Stimulated activated CD4-positive, alpha-beta T cell treated with anti-CD3 and anti-CD28 coated beads, Interleukin-12 subunit alpha, Interleukin-12 subunit beta, amount 100 ng/mL, for 4 hours (primary cell): ENCODE data around the gene CLDN7.
"Not testable (repeated sequence)": the region's sequence is repeated elsewhere in the genome, so short reads cannot be mapped to it uniquely, and the experiment has no call there.

Experiments used
- DNase-seq: peaks from one replicate; pipeline ENCODE4 v3.0.0-alpha.2; 2020

Gene CLDN7

GRCh38 chr17:7252176-7253043, 9.9 kb downstream of the CLDN7 start, which contains the start of gene ELP5:
TSS of gene ELP5 (plus strand) at chr17:7252215. CDS start at chr17:7252551, 336 bp downstream.
- DNase-seq: peak; percentile 80

DNA sequence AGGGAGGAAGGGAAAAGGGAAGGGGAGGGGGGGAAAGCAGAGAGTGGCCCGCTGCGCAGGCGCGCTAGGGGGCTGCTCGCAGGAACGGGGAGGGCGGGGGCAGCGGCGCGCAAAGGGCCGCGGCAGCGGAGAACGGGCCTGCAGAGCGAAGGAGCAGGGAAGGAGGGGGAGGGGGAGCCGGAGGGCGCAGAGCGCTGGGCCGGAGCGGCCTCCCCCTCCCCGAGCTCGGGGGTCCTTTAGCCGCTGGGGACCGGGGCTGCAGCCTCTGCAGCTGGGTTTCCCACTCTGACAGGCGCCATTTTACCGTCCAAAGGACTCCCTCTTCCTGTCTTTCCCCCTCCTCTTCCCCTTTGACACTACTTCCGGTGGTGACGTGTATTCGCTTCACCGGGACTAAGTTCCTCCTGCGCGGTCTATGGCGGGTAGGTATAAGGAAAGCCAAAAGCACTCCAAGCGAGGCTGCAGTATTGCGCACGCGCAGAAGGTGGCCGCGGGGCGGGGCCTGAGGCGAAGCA, 10.6 kb downstream of the CLDN7 start, which contains the start of gene CTDNEP1:
Gene CTDNEP1 (minus strand): TSS at position 74 of the 515 bp plus-strand sequence. CDS start 438 bp downstream, outside the sequence.
- peak; percentile 99 for DNase-seq

DNA sequence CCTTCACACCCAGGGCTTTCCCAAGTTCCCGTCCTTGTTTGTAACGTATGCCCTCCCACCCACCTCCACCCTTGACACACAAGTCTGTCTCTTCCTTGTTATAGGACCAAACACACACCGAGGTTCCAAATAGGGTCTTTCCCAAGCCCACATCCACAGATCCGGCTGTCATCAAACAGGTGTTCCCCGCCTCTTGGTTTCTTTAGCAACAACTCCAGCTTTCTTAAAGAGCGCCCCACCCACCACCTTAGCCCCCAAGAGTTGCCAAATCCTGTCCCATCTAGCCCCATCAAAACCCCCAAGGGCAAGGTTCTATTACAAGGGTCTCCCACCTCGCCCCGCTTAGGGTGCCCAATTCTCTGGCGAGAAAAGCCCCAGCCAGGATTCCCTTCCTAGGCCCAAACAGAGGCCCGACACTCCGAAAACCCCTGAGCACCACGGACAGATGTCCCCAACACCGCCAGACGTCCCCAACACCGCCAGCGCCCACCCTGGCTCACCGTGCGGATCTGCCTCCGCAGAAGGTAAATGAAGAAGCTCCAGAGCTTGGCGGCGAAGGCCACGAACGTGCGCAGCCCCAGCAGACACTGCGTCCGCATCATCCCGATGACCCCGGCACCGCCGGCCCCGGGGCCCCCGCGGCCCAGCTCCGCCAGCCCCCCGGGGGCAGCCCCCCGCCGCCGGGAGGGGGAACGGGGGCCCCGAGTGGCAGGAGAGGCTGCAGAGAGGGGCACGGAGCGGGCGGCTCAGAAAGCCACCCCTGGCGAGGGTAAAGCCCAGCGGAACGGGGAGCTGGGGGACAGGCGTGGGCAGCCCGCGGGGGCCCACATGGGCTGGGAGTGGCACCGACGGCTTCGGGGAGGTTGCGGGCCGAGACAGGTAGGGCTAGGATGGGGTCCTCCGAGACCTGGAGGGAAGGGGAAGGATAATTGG, 11.3 kb downstream of the CLDN7 start:
- no peak for DNase-seq

DNA sequence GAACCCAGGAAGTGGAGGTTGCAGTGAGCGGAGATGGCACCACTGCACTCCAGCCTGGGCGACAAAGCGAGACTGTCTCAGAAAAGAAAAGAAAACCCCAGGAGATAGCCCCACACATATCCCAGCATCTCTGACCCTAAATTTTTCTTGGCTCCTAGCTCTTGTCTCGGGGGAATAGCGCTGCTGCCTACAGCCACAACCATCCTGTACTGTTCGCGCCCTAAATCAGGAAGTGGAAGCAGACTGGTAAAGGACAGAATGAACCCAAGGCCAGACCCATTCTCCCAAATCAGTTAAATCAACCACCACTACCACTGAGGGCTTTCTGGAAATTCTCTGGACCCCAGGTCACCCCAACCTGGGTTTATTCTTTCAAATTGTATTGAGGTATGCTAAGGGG, 12.4 kb downstream of the CLDN7 start:
- no peak for DNase-seq

DNA sequence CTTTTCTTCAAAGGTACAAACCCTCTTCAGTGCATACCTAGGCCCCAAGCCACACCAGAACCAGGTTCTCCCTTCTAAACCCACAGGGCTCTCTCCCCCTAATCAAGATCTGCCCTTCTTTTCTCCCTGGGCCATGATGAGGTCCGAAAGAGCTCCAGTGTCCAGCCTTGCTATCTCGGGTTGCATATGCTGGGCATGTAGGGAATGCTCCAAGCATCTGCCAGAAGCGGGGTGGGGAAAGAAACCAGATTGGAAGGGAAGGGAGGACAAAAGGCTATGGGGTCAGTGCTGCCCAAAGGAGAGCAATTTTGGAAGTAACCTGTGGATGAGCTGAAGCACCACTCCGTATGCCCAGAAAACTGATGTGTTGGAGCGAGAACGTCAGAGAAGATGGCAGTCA, 13.1 kb downstream of the CLDN7 start:
- no peak for DNase-seq

DNA sequence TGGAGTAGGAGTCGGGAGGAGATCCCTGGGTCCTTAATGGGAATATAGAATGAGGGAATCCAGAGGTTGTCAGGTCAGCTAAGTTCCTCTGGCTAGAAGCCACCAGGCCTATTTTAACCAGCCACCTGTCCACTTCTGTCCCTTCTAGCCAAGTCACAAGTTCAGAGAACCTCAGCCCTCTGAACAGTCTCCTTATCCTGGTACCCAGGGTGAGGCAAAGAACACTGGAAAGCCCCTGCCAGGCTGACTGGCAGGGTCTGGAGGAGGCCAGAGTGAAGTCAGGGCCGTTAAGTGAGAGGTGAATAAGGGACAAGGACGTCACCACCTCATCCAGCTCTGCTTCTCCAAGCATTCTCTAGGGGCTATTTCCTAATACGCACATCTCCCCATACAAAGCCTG, 13.5 kb downstream of the CLDN7 start:
- no peak for DNase-seq

- no peak for DNase-seq
These were observed 15.5 kb downstream of the CLDN7 start for GRCh38 chr17:7246779-7247178.

DNA sequence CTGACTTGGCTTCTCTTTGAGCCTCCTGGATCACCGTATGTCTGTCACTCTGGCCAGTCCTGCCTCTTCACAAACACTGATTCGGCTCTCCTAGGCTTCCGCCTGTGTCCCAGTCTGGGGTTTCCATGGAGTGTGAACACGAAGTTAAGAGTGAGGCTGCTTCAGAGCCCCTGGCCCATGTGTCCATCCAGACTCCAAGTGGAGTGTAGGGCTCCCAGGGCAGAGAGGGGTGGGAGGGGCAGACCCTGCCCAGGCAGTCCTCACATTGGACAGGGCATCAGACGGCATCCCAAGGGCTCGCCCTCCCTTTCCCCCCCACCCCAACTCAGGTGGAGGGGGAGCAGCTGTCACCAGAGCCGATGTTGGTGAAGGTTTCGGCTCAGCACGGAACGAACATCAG, 18.4 kb downstream of the CLDN7 start:
- DNase-seq: not testable (repeated sequence)

DNA sequence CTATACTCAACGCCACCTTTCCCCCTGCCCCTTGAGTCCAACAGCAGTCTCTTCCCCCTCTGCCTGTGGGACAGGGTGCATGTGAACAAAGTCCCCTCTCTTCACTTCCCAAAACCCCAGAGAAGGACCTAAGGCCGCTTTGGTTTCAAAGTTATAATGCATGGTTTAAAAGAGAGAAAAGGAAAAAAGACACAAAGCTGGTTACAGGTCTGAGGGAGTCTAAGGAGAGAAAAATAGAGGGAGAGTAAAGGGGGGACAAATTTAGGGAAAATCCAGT, 18.9 kb downstream of the CLDN7 start:
- no peak for DNase-seq

- peak; percentile 89 for DNase-seq
These were observed 19.4 kb downstream of the CLDN7 start for GRCh38 chr17:7242717-7243452.

GRCh38 chr17:7241783-7242716, 20.2 kb downstream of the CLDN7 start, which contains the start of gene GABARAP:
TSS of gene GABARAP (minus strand) at chr17:7242449. CDS start at chr17:7242330, 119 bp downstream.
- DNase-seq: peak; percentile 92

DNA sequence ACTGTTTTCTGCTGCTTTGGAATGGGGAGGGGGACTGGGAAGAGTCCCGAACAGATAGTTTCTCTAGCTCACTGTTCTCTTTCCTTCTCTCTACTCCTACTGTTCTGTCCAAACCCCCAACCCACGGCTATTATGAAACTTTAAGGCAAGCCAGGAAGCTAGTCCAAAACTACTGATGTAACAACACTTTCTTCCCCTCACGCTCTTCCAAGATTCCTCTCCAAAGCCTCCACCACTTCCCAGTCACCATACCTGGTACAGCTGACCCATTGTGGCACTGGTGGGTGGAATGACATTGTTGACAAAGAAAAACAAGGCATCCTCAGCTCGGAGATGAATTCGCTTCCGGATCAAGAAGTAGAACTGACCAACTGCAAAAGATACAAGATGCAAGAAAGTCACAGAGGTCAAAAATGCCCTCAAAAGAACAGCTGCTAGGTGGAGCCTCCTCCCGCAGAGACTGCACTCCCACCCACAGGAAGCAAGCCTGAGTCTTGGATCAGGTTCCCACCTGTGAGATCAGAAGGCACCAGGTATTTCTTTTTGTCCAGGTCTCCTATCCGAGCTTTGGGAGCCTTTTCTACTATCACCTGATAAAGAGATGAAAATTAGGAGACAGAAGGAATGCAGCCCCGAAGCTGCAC, 21.1 kb downstream of the CLDN7 start:
- DNase-seq: no peak

GRCh38 chr17:7240375-7240774, 21.9 kb downstream of the CLDN7 start:
- DNase-seq: no peak

GRCh38 chr17:7239091-7240027, 22.9 kb downstream of the CLDN7 start, which contains the start of gene PHF23:
TSS of gene PHF23 (minus strand) at chr17:7239457. CDS start at chr17:7239279, 178 bp downstream.
- DNase-seq: peak; percentile 97

DNA sequence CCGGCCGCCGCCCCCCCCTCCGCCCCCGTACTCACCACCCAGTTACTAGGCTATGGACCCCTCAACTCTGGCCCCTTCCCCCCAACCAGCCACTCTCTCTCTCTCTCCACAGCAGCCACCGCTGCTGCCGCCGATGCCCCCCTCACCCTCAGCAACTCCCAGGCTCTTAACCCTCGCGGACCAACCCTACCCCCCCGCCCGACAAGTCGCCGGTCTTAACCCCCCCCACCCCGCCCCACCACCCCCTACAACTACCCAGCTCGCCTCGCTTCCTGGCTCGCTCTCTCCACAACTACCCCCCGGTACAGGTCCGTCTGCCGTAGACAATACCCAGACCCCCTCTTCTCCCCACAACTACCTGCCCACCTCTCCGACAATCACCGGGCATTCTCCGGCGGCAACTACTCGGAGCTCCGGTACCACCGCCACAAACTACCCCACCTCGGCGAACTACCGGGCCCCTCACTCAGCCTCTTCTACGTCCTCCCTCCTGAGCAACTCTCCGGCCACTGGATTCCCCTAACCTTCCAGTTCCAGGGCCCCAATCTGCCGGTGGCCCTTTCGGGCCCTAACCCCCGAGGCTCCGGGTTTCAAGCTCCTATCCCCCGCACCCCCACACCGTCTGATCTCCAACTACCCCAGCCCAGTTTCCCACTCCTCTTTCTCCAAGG, 23.7 kb downstream of the CLDN7 start:
- DNase-seq: peak; percentile 41

- DNase-seq: peak; percentile 91
These were observed 24.4 kb downstream of the CLDN7 start for GRCh38 chr17:7237761-7238419.

DNA sequence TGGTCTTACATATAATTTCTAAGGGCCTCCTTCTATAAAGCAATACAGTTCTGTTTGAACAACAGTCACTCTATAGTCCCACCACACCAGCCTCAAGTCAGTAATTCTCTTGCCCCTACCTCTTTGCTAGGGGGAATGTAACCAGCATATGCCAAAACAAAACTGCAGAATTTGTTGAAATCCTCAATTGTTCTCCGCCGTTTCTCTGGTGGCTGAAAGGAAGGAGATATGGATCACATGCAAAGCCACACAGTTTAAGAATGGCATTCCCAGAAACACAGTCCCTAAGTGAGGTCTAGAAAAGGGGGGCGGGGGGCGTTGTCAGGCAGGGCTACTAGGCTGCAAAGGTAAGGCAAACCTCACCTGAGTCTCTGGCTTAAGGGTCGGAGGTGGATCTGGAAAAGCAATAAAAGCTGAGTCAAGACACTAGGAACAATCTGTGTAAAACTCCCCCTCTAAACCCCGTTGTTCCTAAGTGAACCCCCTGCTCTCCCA, 25.0 kb downstream of the CLDN7 start:
- DNase-seq: no peak

DNA sequence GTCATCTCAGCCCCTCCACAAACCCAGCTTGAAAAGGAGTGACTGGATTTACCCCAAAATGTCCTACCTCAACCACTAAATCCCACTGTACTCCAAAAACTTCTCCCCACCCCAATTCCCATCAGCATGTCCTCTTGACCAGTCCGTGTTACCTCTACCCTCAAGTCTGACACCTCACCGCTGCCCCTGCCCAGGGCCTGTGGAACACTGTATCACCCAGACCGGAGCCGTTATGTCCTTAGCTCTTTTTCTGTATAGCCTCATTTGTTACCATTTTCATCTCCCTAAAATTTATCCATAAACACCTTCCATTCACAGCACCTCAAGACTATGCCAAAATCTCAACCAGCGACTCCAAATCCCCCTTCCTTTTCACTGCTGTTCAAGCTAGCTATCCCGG, 25.5 kb downstream of the CLDN7 start:
- no peak for DNase-seq
